Measurements from ENCODE around the gene GALNT10. TPM values are rescaled to one million over a fixed set of nuclear protein-coding genes. Genes with fewer than 3 reads are reported as not detected.

Gene GALNT10
- total RNA-seq, 4 donors from 2014 or later: 11.6 to 16.3 (median 14.8) TPM

DNA sequence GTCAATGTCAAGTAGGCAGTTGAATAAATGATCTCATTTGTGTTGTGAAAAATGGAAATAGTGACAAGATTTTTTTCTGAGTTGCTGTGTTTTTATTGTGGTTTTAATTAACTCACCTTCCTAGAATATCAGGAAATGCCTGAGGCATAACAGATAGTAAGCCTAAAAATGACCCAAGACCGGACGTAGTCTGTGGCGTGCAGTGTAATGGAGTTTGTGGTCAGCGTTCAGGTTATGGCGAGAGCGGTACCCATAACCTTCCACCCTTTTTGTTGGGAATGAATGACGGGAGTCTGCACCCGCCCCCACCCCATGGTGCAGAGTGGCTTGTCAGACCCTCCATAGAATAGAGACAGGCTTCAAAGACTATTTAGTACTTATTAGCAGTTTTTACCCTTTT is 119.3 kb downstream of the GALNT10 start:
- Histone ChIP-seq H3K4me3 (no peak overlapping the region), H3K4me1 (no peaks in the 10 kb centered on the region), H3K36me3 (no peaks in the 10 kb centered on the region), H3K9me3 (no peaks in the 10 kb centered on the region), H3K27me3 (no peaks in the 10 kb centered on the region), H3K27ac (no peak overlapping the region)
- 87% methylated on average over 8 of the region's 8 CpGs for WGBS
- no peak for DNase-seq (ENCODE audit: low spot score in 2 of 2)
- TF ChIP-seq POLR2AphosphoS5 (IDR thresholded peaks at IDR 0.05) (no peak), POLR2A (IDR thresholded peaks at IDR 0.05) (no peak), EP300 (IDR thresholded peaks at IDR 0.05) (no peak)
- TF ChIP-seq, protein P1, sequence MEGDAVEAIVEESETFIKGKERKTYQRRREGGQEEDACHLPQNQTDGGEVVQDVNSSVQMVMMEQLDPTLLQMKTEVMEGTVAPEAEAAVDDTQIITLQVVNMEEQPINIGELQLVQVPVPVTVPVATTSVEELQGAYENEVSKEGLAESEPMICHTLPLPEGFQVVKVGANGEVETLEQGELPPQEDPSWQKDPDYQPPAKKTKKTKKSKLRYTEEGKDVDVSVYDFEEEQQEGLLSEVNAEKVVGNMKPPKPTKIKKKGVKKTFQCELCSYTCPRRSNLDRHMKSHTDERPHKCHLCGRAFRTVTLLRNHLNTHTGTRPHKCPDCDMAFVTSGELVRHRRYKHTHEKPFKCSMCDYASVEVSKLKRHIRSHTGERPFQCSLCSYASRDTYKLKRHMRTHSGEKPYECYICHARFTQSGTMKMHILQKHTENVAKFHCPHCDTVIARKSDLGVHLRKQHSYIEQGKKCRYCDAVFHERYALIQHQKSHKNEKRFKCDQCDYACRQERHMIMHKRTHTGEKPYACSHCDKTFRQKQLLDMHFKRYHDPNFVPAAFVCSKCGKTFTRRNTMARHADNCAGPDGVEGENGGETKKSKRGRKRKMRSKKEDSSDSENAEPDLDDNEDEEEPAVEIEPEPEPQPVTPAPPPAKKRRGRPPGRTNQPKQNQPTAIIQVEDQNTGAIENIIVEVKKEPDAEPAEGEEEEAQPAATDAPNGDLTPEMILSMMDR (IDR thresholded peaks at IDR 0.05): no peak

DNA sequence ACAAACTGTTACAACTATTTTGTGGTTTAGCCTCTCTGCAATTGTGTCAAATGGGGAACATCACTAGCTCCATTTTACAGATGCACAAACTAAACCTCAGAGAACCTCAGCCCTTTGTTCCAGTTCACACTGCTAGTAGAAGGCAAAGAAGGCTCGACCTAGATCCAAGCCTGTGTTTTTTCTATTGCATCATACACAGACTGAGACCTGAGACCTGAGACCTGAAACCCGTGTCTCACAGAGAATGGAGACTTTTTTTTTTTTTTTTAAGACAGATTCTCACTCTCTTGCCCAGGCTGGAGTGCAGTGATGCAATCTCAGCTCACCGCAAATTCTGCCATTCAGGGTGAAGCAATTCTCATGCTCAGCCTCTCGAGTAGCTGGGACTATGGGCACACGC is 120.8 kb downstream of the GALNT10 start:
- Histone ChIP-seq H3K36me3 (no peaks in the 10 kb centered on the region), H3K27me3 (no peaks in the 10 kb centered on the region), H3K27ac (no peak overlapping the region), H3K4me1 (no peaks in the 10 kb centered on the region), H3K9me3 (no peaks in the 10 kb centered on the region), H3K4me3 (no peak overlapping the region)
- no peak for TF ChIP-seq POLR2AphosphoS5 (IDR thresholded peaks at IDR 0.05)
- TF ChIP-seq POLR2A (IDR thresholded peaks at IDR 0.05): no peak
- no peak for TF ChIP-seq EP300 (IDR thresholded peaks at IDR 0.05)
- TF ChIP-seq, protein P1 (IDR thresholded peaks at IDR 0.05): no peak
- WGBS: 92% methylated on average over 5 of the region's 5 CpGs
- no peak for DNase-seq (ENCODE audit: low spot score in 2 of 2)

DNA sequence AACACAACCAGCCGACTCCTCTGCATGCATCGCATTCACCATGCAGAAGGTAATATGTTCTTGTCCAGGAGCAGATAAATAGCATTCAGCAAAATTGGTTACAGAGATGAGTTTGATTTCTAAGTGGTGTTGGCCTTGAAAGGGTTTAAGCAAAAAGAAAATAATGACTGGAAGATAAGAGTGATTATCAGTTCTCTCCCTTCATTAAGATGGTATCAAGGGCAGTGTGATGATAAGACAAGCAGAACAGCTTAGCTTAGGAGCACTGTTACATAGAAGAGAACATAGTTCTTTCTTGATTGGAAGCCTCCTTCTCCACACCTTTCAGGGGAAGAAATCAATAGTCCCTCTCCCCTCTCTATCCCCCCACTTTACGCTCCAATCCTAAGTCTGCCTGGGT is 121.5 kb downstream of the GALNT10 start:
- no peak for DNase-seq (ENCODE audit: low spot score in 2 of 2)
- TF ChIP-seq EP300 (IDR thresholded peaks at IDR 0.05) (no peak), POLR2AphosphoS5 (IDR thresholded peaks at IDR 0.05) (no peak), POLR2A (IDR thresholded peaks at IDR 0.05) (no peak)
- TF ChIP-seq, protein P1 (IDR thresholded peaks at IDR 0.05): no peak
- WGBS: 97% methylated on average over 3 of the region's 3 CpGs
- Histone ChIP-seq H3K27ac (no peak overlapping the region), H3K4me3 (no peak overlapping the region), H3K9me3 (no peaks in the 10 kb centered on the region), H3K4me1 (no peaks in the 10 kb centered on the region), H3K36me3 (no peaks in the 10 kb centered on the region), H3K27me3 (no peaks in the 10 kb centered on the region)

DNA sequence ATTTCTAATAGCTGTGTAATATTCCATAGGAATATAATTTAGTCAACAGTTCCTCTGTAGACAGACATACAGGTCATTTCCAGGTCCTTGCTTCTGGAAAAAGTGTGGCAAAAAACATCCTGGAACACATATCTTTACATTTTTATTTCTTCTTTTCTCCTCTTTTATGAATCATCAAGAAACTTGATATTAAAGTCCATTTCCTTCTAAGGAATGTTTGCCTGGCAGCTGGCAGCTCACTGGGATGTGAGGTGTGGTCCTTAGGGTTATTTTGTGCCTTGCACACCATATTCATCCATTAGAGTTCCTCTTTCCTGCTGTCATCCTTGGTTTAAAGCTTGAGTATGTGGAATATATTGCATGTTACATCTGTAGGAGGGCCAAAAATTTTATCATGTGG is 122.0 kb downstream of the GALNT10 start:
- no peak for DNase-seq (ENCODE audit: low spot score in 2 of 2)
- TF ChIP-seq, protein P1 (IDR thresholded peaks at IDR 0.05): no peak
- TF ChIP-seq POLR2AphosphoS5 (IDR thresholded peaks at IDR 0.05) (no peak), POLR2A (IDR thresholded peaks at IDR 0.05) (no peak), EP300 (IDR thresholded peaks at IDR 0.05) (no peak)
- H3K36me3 ChIP-seq: no peaks in the 10 kb centered on the region
- H3K4me1 ChIP-seq: no peaks in the 10 kb centered on the region
- no peak overlapping the region for H3K4me3 ChIP-seq
- no peaks in the 10 kb centered on the region for H3K9me3 ChIP-seq
- H3K27ac ChIP-seq: no peak overlapping the region
- H3K27me3 ChIP-seq: no peaks in the 10 kb centered on the region

DNA sequence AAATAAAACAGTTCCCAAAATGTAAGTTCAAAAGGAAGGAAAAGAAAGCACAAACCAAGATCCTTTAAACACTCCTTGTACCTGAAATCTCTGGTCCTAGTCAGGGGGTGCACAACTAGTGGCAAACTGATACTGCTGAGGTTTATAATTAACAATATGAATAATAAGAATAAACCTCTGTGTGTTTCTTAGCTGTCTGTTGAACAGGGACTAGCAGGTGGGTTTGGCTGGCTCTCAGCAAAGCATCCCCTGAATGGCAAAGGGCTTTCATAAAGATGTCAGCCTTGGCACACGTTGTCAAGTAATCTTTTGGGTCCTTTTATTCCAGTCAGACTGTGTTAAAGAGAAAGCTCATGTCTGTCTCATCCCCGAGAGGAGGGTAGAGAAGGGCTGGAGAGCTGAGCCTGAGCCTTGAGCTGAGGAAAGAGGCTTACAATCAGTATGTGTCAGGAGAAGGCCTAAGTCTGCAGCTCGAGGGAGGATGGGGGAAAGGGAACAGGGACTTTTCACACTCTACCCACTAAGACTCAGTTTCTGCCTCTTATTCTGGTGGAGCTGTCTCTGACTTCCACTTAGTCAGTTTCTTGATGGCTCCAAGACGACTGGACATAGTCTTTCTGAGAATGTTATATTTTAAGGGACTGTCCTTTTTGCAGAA is 123.0 kb downstream of the GALNT10 start:
- 77% methylated on average over 4 of the region's 4 CpGs for WGBS
- Histone ChIP-seq H3K36me3 (no peaks in the 10 kb centered on the region), H3K27ac (no peak overlapping the region), H3K27me3 (no peaks in the 10 kb centered on the region), H3K4me3 (no peak overlapping the region), H3K9me3 (no peaks in the 10 kb centered on the region), H3K4me1 (no peaks in the 10 kb centered on the region)
- no peak for DNase-seq (ENCODE audit: low spot score in 2 of 2)
- TF ChIP-seq POLR2A (IDR thresholded peaks at IDR 0.05) (no peak), EP300 (IDR thresholded peaks at IDR 0.05) (no peak), POLR2AphosphoS5 (IDR thresholded peaks at IDR 0.05) (no peak)
- TF ChIP-seq, protein P1 (IDR thresholded peaks at IDR 0.05): no peak

Data from suprapubic skin (tissue), 4 donors.